C4-2B (cell line): ENCODE data around the gene IDH3G.

Source experiments
- ZFX ChIP-seq: fragments of 450-650 bp; IDR thresholded peaks from 2 replicates; pipeline ENCODE4 v1.6.1; 2017
- TF ChIP-seq, protein P1 (sequence below): fragments of 450-650 bp; conservative IDR thresholded peaks from 2 replicates; pipeline ENCODE4 v1.5.1; 2017; ENCODE audit warnings: mild to moderate bottlenecking

DNA sequence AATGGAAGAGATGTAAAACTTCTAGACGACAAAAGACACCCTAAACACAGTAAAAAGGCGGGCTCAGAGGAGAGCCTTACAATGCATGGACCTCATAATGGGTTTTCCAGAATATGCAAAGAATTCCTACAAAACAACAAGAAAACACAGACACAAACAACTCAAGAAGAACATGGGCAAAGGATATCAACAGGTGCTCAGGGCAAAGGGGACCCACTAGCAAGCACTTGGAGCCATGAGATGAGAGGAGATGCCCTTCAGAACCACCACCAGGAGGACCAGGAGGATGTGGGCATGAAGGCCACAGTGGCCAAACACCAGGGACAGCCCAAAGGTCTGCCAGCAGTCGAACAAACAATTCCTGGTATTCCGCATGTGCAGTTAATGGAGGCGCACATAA is 19.0 kb upstream of the IDH3G start:
- TF ChIP-seq, protein P1, sequence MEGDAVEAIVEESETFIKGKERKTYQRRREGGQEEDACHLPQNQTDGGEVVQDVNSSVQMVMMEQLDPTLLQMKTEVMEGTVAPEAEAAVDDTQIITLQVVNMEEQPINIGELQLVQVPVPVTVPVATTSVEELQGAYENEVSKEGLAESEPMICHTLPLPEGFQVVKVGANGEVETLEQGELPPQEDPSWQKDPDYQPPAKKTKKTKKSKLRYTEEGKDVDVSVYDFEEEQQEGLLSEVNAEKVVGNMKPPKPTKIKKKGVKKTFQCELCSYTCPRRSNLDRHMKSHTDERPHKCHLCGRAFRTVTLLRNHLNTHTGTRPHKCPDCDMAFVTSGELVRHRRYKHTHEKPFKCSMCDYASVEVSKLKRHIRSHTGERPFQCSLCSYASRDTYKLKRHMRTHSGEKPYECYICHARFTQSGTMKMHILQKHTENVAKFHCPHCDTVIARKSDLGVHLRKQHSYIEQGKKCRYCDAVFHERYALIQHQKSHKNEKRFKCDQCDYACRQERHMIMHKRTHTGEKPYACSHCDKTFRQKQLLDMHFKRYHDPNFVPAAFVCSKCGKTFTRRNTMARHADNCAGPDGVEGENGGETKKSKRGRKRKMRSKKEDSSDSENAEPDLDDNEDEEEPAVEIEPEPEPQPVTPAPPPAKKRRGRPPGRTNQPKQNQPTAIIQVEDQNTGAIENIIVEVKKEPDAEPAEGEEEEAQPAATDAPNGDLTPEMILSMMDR: no peak
- no peak for TF ChIP-seq ZFX
